Nephron (organoid): Measurements from ENCODE around the gene CDKN1A.

Source experiments
- H3K27ac Mint-ChIP-seq, 3 experiments: 2 replicates each; pipeline ENCODE4 v1.8.0; 2020; ENCODE audit warnings: mixed read lengths in 3 of 3, mild to moderate bottlenecking in 2 of 3, moderate library complexity in 1 of 3
- H3K27me3 Mint-ChIP-seq: 2 replicates; pipeline ENCODE4 v1.8.0; 2021; ENCODE audit warnings: low read depth, mild to moderate bottlenecking, moderate library complexity, mixed read lengths
- H3K36me3 Mint-ChIP-seq: 2 replicates; pipeline ENCODE4 v1.8.0; 2020; ENCODE audit warnings: low read depth, mixed read lengths
- H3K4me1 Mint-ChIP-seq: 2 replicates; pipeline ENCODE4 v1.8.0; 2020; ENCODE audit warnings: mixed read lengths
- H3K4me3 Mint-ChIP-seq, 3 experiments: 2 replicates each; pipeline ENCODE4 v1.8.0; 2020; ENCODE audit warnings: mild to moderate bottlenecking in 3 of 3, mixed read lengths in 3 of 3, moderate library complexity in 2 of 3
- H3K9me3 Mint-ChIP-seq: 2 replicates; pipeline ENCODE4 v1.8.0; 2020; ENCODE audit warnings: mixed read lengths
- CTCF ChIP-seq, 3 experiments: fragments of 200-600 bp; sonication (generic); IDR thresholded peaks; one replicate each; pipeline ENCODE4 v1.5.0; 2021; ENCODE audit warnings: antibody characterized with exemption in 3 of 3; ENCODE audit not compliant: unreplicated experiment in 3 of 3

CDKN1A gene

GRCh38 chr6:36678488-36679042 lies at the start of gene CDKN1A:
Gene CDKN1A, plus strand, starts transcription at chr6:36678714. Its CDS starts 5,388 bp downstream, at chr6:36684102.
- H3K4me1 Mint-ChIP-seq, result peaks cover 56% of the 10 kb centered on the region
- peaks cover 31% of the 10 kb centered on the region for H3K27me3 Mint-ChIP-seq
- peaks cover 1% of the 10 kb centered on the region for H3K36me3 Mint-ChIP-seq
- peak within 1 kb of the TSS; percentile 94 to 97 (median 95) for H3K4me3 Mint-ChIP-seq
- TF ChIP-seq CTCF (IDR thresholded peaks at IDR 0.05; ENCODE audit: unreplicated experiment in 3 of 3), result no peak
- H3K9me3 Mint-ChIP-seq, result no peaks in the 10 kb centered on the region
- peak within 1 kb of the TSS; percentile 82 to 89 (median 88) for H3K27ac Mint-ChIP-seq

- H3K27ac Mint-ChIP-seq, result peak overlapping the region in 1 of 3 experiments; percentile 44
- H3K9me3 Mint-ChIP-seq, result no peaks in the 10 kb centered on the region
- TF ChIP-seq CTCF (IDR thresholded peaks at IDR 0.05; ENCODE audit: unreplicated experiment in 3 of 3), result no peak
- peaks cover 4% of the 10 kb centered on the region for H3K27me3 Mint-ChIP-seq
- peaks cover 65% of the 10 kb centered on the region for H3K4me1 Mint-ChIP-seq
- H3K4me3 Mint-ChIP-seq, result no peak overlapping the region
- H3K36me3 Mint-ChIP-seq, result no peaks in the 10 kb centered on the region
Observed at GRCh38 chr6:36629784-36630183, 48.7 kb upstream of the CDKN1A start.

GRCh38 chr6:36631326-36632011 lies 47.0 kb upstream of the CDKN1A start:
- Mint-ChIP-seq H3K9me3 (no peaks in the 10 kb centered on the region), H3K36me3 (no peaks in the 10 kb centered on the region), H3K27me3 (peaks cover 11% of the 10 kb centered on the region), H3K4me3 (peak overlapping the region in 2 of 3 experiments; percentile 38 to 43), H3K4me1 (peaks cover 65% of the 10 kb centered on the region), H3K27ac (peak overlapping the region; percentile 82 to 93 (median 86))
- no peak for TF ChIP-seq CTCF (IDR thresholded peaks at IDR 0.05; ENCODE audit: unreplicated experiment in 3 of 3)

GRCh38 chr6:36633370-36633769 lies 45.1 kb upstream of the CDKN1A start:
- Mint-ChIP-seq H3K9me3 (no peaks in the 10 kb centered on the region), H3K4me3 (no peak overlapping the region)

GRCh38 chr6:36633915-36634314 lies 44.6 kb upstream of the CDKN1A start:
- Mint-ChIP-seq H3K27me3 (peaks cover 11% of the 10 kb centered on the region), H3K27ac (peak overlapping the region; percentile 84 to 96 (median 92)), H3K36me3 (no peaks in the 10 kb centered on the region), H3K4me3 (peak overlapping the region in 1 of 3 experiments; percentile 44), H3K9me3 (no peaks in the 10 kb centered on the region), H3K4me1 (peaks cover 65% of the 10 kb centered on the region)
- no peak for TF ChIP-seq CTCF (IDR thresholded peaks at IDR 0.05; ENCODE audit: unreplicated experiment in 3 of 3)

More at GRCh38 chr6:36633370-36633769, 45.1 kb upstream of the CDKN1A start:
- Mint-ChIP-seq H3K4me1 (peaks cover 66% of the 10 kb centered on the region), H3K27ac (peak overlapping the region in 2 of 3 experiments; percentile 92 to 96), H3K27me3 (peaks cover 11% of the 10 kb centered on the region), H3K36me3 (no peaks in the 10 kb centered on the region)
- no peak for TF ChIP-seq CTCF (IDR thresholded peaks at IDR 0.05; ENCODE audit: unreplicated experiment in 3 of 3)
